ENCODE measurements around the gene ALG2. TPM values are rescaled to one million over a fixed set of nuclear protein-coding genes. Genes with fewer than 3 reads are reported as not detected.

ALG2 gene
- total RNA-seq, 4 donors from 2014 or later: 7.9 to 38.4 (median 22.3) TPM

- no peaks in the 10 kb centered on the region for H3K36me3 ChIP-seq
- in situ Hi-C loops (cut with MboI; ENCODE audit: low pct_ligation_motif_present in 1 of 4, low pct_unique_long_range_greater_than_20kb in 1 of 4, low sequenced_read_pairs in 3 of 4): no loop called here
- 0% methylated on average over 17 of the region's 25 CpGs; no CpG with 5 or more reads in 1 of the 2 donors for WGBS, 2 donors (ENCODE audit: low coverage in 1 of 2)
- DNase-seq: no peak
- H3K4me1 ChIP-seq: peaks cover 16 to 47% (median 34%) of the 10 kb centered on the region in 4 donors
- peak overlapping the region; percentile 89 to 96 (median 94) for H3K27ac ChIP-seq
- no peak for TF ChIP-seq EP300 (IDR thresholded peaks at IDR 0.05; ENCODE audit: low read depth)
- no peak for TF ChIP-seq CTCF (IDR thresholded peaks at IDR 0.05)
- no peak for TF ChIP-seq POLR2AphosphoS5 (IDR thresholded peaks at IDR 0.05)
- no peak for TF ChIP-seq POLR2A (IDR thresholded peaks at IDR 0.05)
- H3K27me3 ChIP-seq: no peaks in the 10 kb centered on the region
- peak overlapping the region; percentile 76 to 97 (median 87) for H3K4me3 ChIP-seq
- no peaks in the 10 kb centered on the region for H3K9me3 ChIP-seq
- intact Hi-C loops (cut with DNase I; ENCODE audit: low total_unique reads): no loop called here
These were observed 499 bp downstream of the ALG2 start for GRCh38 chr9:99221266-99221620.

GRCh38 chr9:99220011-99220410, 1.7 kb downstream of the ALG2 start:
- in situ Hi-C loops (cut with MboI; ENCODE audit: low pct_ligation_motif_present in 1 of 4, low pct_unique_long_range_greater_than_20kb in 1 of 4, low sequenced_read_pairs in 3 of 4): no loop called here

GRCh38 chr9:99216073-99216472, 5.7 kb downstream of the ALG2 start:
- in situ Hi-C loops (cut with MboI; ENCODE audit: low pct_ligation_motif_present in 1 of 4, low pct_unique_long_range_greater_than_20kb in 1 of 4, low sequenced_read_pairs in 3 of 4): no loop called here
- Histone ChIP-seq H3K27me3 (no peaks in the 10 kb centered on the region), H3K4me1 (peaks cover 15 to 20% (median 17%) of the 10 kb centered on the region in 4 donors), H3K4me3 (no peak overlapping the region), H3K27ac (no peak overlapping the region), H3K9me3 (no peaks in the 10 kb centered on the region), H3K36me3 (no peaks in the 10 kb centered on the region)
- intact Hi-C loops (cut with DNase I; ENCODE audit: low total_unique reads): loop anchor here (2.0 kb wide), 1 partner anchor 37 kb away; no protein-coding TSS in a partner anchor
- DNase-seq: no peak
- TF ChIP-seq POLR2AphosphoS5 (IDR thresholded peaks at IDR 0.05): no peak
- TF ChIP-seq EP300 (IDR thresholded peaks at IDR 0.05; ENCODE audit: low read depth): no peak
- no peak for TF ChIP-seq CTCF (IDR thresholded peaks at IDR 0.05)
- TF ChIP-seq POLR2A (IDR thresholded peaks at IDR 0.05): no peak
- WGBS, 2 donors (ENCODE audit: low coverage in 1 of 2): 92 to 100% methylated on average over 1 of the region's 1 CpG

More at GRCh38 chr9:99220011-99220410, 1.7 kb downstream of the ALG2 start:
- Histone ChIP-seq H3K4me1 (peaks cover 16 to 43% (median 34%) of the 10 kb centered on the region in 4 donors), H3K27me3 (no peaks in the 10 kb centered on the region), H3K9me3 (no peaks in the 10 kb centered on the region), H3K4me3 (peak overlapping the region in 1 of 4 donors; percentile 91), H3K36me3 (no peaks in the 10 kb centered on the region), H3K27ac (no peak overlapping the region)
- WGBS, 2 donors (ENCODE audit: low coverage in 1 of 2): 80 to 81% methylated on average over 2 to 4 of the region's 4 CpGs
- intact Hi-C loops (cut with DNase I; ENCODE audit: low total_unique reads): no loop called here
- DNase-seq: no peak
- no peak for TF ChIP-seq EP300 (IDR thresholded peaks at IDR 0.05; ENCODE audit: low read depth)
- no peak for TF ChIP-seq CTCF (IDR thresholded peaks at IDR 0.05)
- no peak for TF ChIP-seq POLR2A (IDR thresholded peaks at IDR 0.05)
- TF ChIP-seq POLR2AphosphoS5 (IDR thresholded peaks at IDR 0.05): no peak

GRCh38 chr9:99213197-99213596, 8.5 kb downstream of the ALG2 start:
- Histone ChIP-seq H3K9me3 (no peaks in the 10 kb centered on the region), H3K4me3 (no peak overlapping the region), H3K36me3 (no peaks in the 10 kb centered on the region), H3K27ac (no peak overlapping the region), H3K4me1 (no peaks in the 10 kb centered on the region), H3K27me3 (no peaks in the 10 kb centered on the region)
- in situ Hi-C loops (cut with MboI; ENCODE audit: low pct_ligation_motif_present in 1 of 4, low pct_unique_long_range_greater_than_20kb in 1 of 4, low sequenced_read_pairs in 3 of 4) (no loop called here), intact Hi-C loops (cut with DNase I; ENCODE audit: low total_unique reads) (no loop called here)
- 83 to 100% methylated on average over 1 of the region's 1 CpG for WGBS, 2 donors (ENCODE audit: low coverage in 1 of 2)
- DNase-seq: no peak
- no peak for TF ChIP-seq EP300 (IDR thresholded peaks at IDR 0.05; ENCODE audit: low read depth)
- no peak for TF ChIP-seq POLR2AphosphoS5 (IDR thresholded peaks at IDR 0.05)
- no peak for TF ChIP-seq CTCF (IDR thresholded peaks at IDR 0.05)
- TF ChIP-seq POLR2A (IDR thresholded peaks at IDR 0.05): no peak
